ENCODE data around the gene AMDHD2.

AMDHD2 gene

GRCh38 chr16:2484898-2485508 lies 35.2 kb upstream of the AMDHD2 start:
- peak in 1 of 11 experiments; percentile 46; a peak in 1 of 22 replicates for TF ChIP-seq Cebpa-rat (IDR thresholded peaks at IDR 0.05)
- Histone ChIP-seq H3K27ac (peak overlapping the region in 3 of 11 experiments; percentile 2 to 64 (median 62); a peak in 5 of 22 replicates), H3K27me3 (no peaks in the 10 kb centered on the region), H3K36me3 (peaks cover 0 to 44% (median 24%) of the 10 kb centered on the region in 11 experiments; a peak in 20 of 22 replicates), H3K9me3 (replicated peaks in 1 of 11) (no peaks in the 10 kb centered on the region), H3K4me3 (no peak overlapping the region), H4K20me1 (peaks cover 0 to 100% (median 100%) of the 10 kb centered on the region in 11 experiments; a peak in 19 of 22 replicates), H3K4me1 (peaks cover 72 to 86% (median 78%) of the 10 kb centered on the region in 10 experiments), H3K9ac (peak overlapping the region in 9 of 11 experiments; percentile 30 to 72 (median 59); a peak in 14 of 22 replicates), H3K4me2 (peak overlapping the region; percentile 65 to 96 (median 86))

- no peaks in the 10 kb centered on the region for H3K27me3 ChIP-seq
- peaks cover 72 to 79% (median 75%) of the 10 kb centered on the region in 10 experiments for H3K4me1 ChIP-seq
- peak overlapping the region; percentile 65 to 96 (median 86) for H3K4me2 ChIP-seq
- H4K20me1 ChIP-seq, result peaks cover 0 to 100% (median 100%) of the 10 kb centered on the region in 11 experiments; a peak in 19 of 22 replicates
- H3K27ac ChIP-seq, result peak overlapping the region; percentile 16 to 77 (median 52); a peak in 19 of 22 replicates
- TF ChIP-seq Cebpa-rat (IDR thresholded peaks at IDR 0.05), result no peak
- H3K9me3 ChIP-seq (replicated peaks in 1 of 11), result no peaks in the 10 kb centered on the region
- peak overlapping the region; percentile 39 to 72 (median 59); a peak in 21 of 22 replicates for H3K9ac ChIP-seq
- peaks cover 0 to 44% (median 25%) of the 10 kb centered on the region in 11 experiments; a peak in 21 of 22 replicates for H3K36me3 ChIP-seq
- H3K4me3 ChIP-seq, result peak overlapping the region in 3 of 10 experiments; percentile 16 to 44 (median 30); a peak in 3 of 20 replicates
Observed at GRCh38 chr16:2485811-2486507, 34.2 kb upstream of the AMDHD2 start.

GRCh38 chr16:2486645-2487516 lies 33.3 kb upstream of the AMDHD2 start:
- peak overlapping the region; percentile 16 to 77 (median 52); a peak in 18 of 22 replicates for H3K27ac ChIP-seq
- H3K9me3 ChIP-seq (replicated peaks in 1 of 11), result no peaks in the 10 kb centered on the region
- H3K27me3 ChIP-seq, result no peaks in the 10 kb centered on the region
- H4K20me1 ChIP-seq, result peaks cover 0 to 100% (median 100%) of the 10 kb centered on the region in 11 experiments; a peak in 19 of 22 replicates
- H3K9ac ChIP-seq, result peak overlapping the region; percentile 39 to 72 (median 59); a peak in 19 of 22 replicates
- TF ChIP-seq Cebpa-rat (IDR thresholded peaks at IDR 0.05), result no peak
- H3K36me3 ChIP-seq, result peaks cover 0 to 42% (median 24%) of the 10 kb centered on the region in 11 experiments; a peak in 21 of 22 replicates
- peak overlapping the region; percentile 65 to 96 (median 86) for H3K4me2 ChIP-seq
- H3K4me1 ChIP-seq, result peaks cover 66 to 73% (median 68%) of the 10 kb centered on the region in 10 experiments
- H3K4me3 ChIP-seq, result 0 out of 20 replicates have a peak overlapping the region, but pooled peaks of 1 of the 10 experiments have one; percentile 4

GRCh38 chr16:2487517-2487842 lies 32.7 kb upstream of the AMDHD2 start:
- Histone ChIP-seq H3K9ac (peak overlapping the region; percentile 26 to 72 (median 59); a peak in 18 of 22 replicates), H3K4me3 (peak overlapping the region in 1 of 10 experiments; percentile 31; a peak in 1 of 20 replicates), H3K9me3 (replicated peaks in 1 of 11) (no peaks in the 10 kb centered on the region), H3K27me3 (no peaks in the 10 kb centered on the region), H3K4me1 (peaks cover 60 to 67% (median 62%) of the 10 kb centered on the region in 10 experiments), H4K20me1 (peaks cover 0 to 100% (median 100%) of the 10 kb centered on the region in 11 experiments; a peak in 19 of 22 replicates), H3K36me3 (peaks cover 0 to 48% (median 27%) of the 10 kb centered on the region in 11 experiments; a peak in 21 of 22 replicates), H3K27ac (peak overlapping the region in 10 of 11 experiments; percentile 16 to 77 (median 47); a peak in 14 of 22 replicates), H3K4me2 (peak overlapping the region; percentile 65 to 96 (median 86))
- no peak for TF ChIP-seq Cebpa-rat (IDR thresholded peaks at IDR 0.05)

GRCh38 chr16:2487903-2488531 lies 32.2 kb upstream of the AMDHD2 start:
- peak overlapping the region; percentile 26 to 72 (median 53); a peak in 18 of 22 replicates for H3K9ac ChIP-seq
- peaks cover 0 to 100% (median 98%) of the 10 kb centered on the region in 11 experiments; a peak in 19 of 22 replicates for H4K20me1 ChIP-seq
- TF ChIP-seq Cebpa-rat (IDR thresholded peaks at IDR 0.05), result no peak
- no peaks in the 10 kb centered on the region for H3K27me3 ChIP-seq
- peak overlapping the region in 1 of 10 experiments; percentile 31; a peak in 1 of 20 replicates for H3K4me3 ChIP-seq
- peak overlapping the region; percentile 65 to 96 (median 86) for H3K4me2 ChIP-seq
- H3K9me3 ChIP-seq (replicated peaks in 1 of 11), result no peaks in the 10 kb centered on the region
- peaks cover 55 to 62% (median 56%) of the 10 kb centered on the region in 10 experiments for H3K4me1 ChIP-seq
- peak overlapping the region in 10 of 11 experiments; percentile 9 to 77 (median 47); a peak in 15 of 22 replicates for H3K27ac ChIP-seq
- H3K36me3 ChIP-seq, result peaks cover 0 to 52% (median 30%) of the 10 kb centered on the region in 11 experiments; a peak in 21 of 22 replicates

- peaks cover 39 to 56% (median 42%) of the 10 kb centered on the region in 10 experiments for H3K4me1 ChIP-seq
- H3K4me3 ChIP-seq, result no peak overlapping the region
- H3K27ac ChIP-seq, result no peak overlapping the region
- no peaks in the 10 kb centered on the region for H3K9me3 ChIP-seq (replicated peaks in 1 of 11)
- peaks cover 0 to 61% (median 37%) of the 10 kb centered on the region in 11 experiments; a peak in 21 of 22 replicates for H3K36me3 ChIP-seq
- H3K4me2 ChIP-seq, result no peak overlapping the region
- H4K20me1 ChIP-seq, result peaks cover 0 to 100% (median 98%) of the 10 kb centered on the region in 11 experiments; a peak in 18 of 22 replicates
- peak overlapping the region in 1 of 11 experiments; percentile 35; a peak in 2 of 22 replicates for H3K9ac ChIP-seq
- H3K27me3 ChIP-seq, result no peaks in the 10 kb centered on the region
- no peak for TF ChIP-seq Cebpa-rat (IDR thresholded peaks at IDR 0.05)
Observed at GRCh38 chr16:2489581-2489980, 30.6 kb upstream of the AMDHD2 start.

GRCh38 chr16:2490190-2491105 lies 29.7 kb upstream of the AMDHD2 start:
- H3K27me3 ChIP-seq, result no peaks in the 10 kb centered on the region
- no peak for TF ChIP-seq Cebpa-rat (IDR thresholded peaks at IDR 0.05)
- peaks cover 0 to 59% (median 32%) of the 10 kb centered on the region in 11 experiments; a peak in 21 of 22 replicates for H3K36me3 ChIP-seq
- H3K9me3 ChIP-seq (replicated peaks in 1 of 11), result no peaks in the 10 kb centered on the region
- no peak overlapping the region for H3K27ac ChIP-seq
- H4K20me1 ChIP-seq, result peaks cover 0 to 100% (median 98%) of the 10 kb centered on the region in 11 experiments; a peak in 18 of 22 replicates
- no peak overlapping the region for H3K4me3 ChIP-seq
- H3K4me2 ChIP-seq, result no peak overlapping the region
- H3K4me1 ChIP-seq, result peaks cover 31 to 48% (median 35%) of the 10 kb centered on the region in 10 experiments
- peak overlapping the region in 2 of 11 experiments; percentile 8 to 48; a peak in 3 of 22 replicates for H3K9ac ChIP-seq
